HG03064 (cell line): ENCODE results near the gene PDE6A.
"Not testable (repeated sequence)": the region's sequence is repeated elsewhere in the genome, so short reads cannot be mapped to it uniquely, and the experiment has no call there.

Experiments used
- ATAC-seq: cut with Tn5 transposase; IDR thresholded peaks from one replicate; pipeline ENCODE4 v1.9.1; 2021; ENCODE audit warnings: low read depth; ENCODE audit not compliant: unreplicated experiment

Gene PDE6A

GRCh38 chr5:149953436-149954121 lies 9.0 kb upstream of the PDE6A start:
- no peak for ATAC-seq

GRCh38 chr5:149951138-149951749 lies 6.7 kb upstream of the PDE6A start:
- no peak for ATAC-seq

GRCh38 chr5:149948993-149949392 lies 4.4 kb upstream of the PDE6A start:
- ATAC-seq: no peak

- ATAC-seq: no peak
Measured at GRCh38 chr5:149946118-149946517, 1.5 kb upstream of the PDE6A start.

- ATAC-seq: not testable (repeated sequence)
Measured at GRCh38 chr5:149943177-149943949, 1.2 kb downstream of the PDE6A start.

GRCh38 chr5:149942741-149943169 lies 1.8 kb downstream of the PDE6A start:
- not testable (repeated sequence) for ATAC-seq

- ATAC-seq: no peak
Measured at GRCh38 chr5:149942199-149942598, 2.4 kb downstream of the PDE6A start.

- no peak for ATAC-seq
Measured at GRCh38 chr5:149941795-149942194, 2.8 kb downstream of the PDE6A start.

GRCh38 chr5:149940941-149941644 lies 3.5 kb downstream of the PDE6A start:
- ATAC-seq: no peak

- ATAC-seq: no peak
Measured at GRCh38 chr5:149940077-149940574, 4.5 kb downstream of the PDE6A start.

- no peak for ATAC-seq
Measured at GRCh38 chr5:149939546-149939945, 5.0 kb downstream of the PDE6A start.

GRCh38 chr5:149938791-149939358 lies 5.7 kb downstream of the PDE6A start:
- no peak for ATAC-seq

GRCh38 chr5:149938279-149938678 lies 6.3 kb downstream of the PDE6A start:
- ATAC-seq: no peak

- no peak for ATAC-seq
Measured at GRCh38 chr5:149937610-149938009, 7.0 kb downstream of the PDE6A start.

- ATAC-seq: no peak
Measured at GRCh38 chr5:149936700-149937091, 7.9 kb downstream of the PDE6A start.

GRCh38 chr5:149936044-149936699 lies 8.4 kb downstream of the PDE6A start:
- ATAC-seq: no peak

GRCh38 chr5:149935431-149935901 lies 9.1 kb downstream of the PDE6A start:
- ATAC-seq: no peak

GRCh38 chr5:149932445-149933350 lies 11.9 kb downstream of the PDE6A start:
- ATAC-seq: no peak

GRCh38 chr5:149931992-149932436 lies 12.6 kb downstream of the PDE6A start:
- ATAC-seq: no peak
